DND-41 (cell line): ENCODE measurements around the gene TMEM62.

Experiments
- ATAC-seq: fragments of 200-7000 bp; cut with Tn5 transposase; 3 replicates; pipeline ENCODE4 v1.9.1; 2021; ENCODE audit warnings: low read depth; ENCODE audit not compliant: insufficient read depth
- DNase-seq: peaks from one replicate; pipeline ENCODE4 v3.0.0-alpha.2; 2020
- H2AFZ ChIP-seq: 2 replicates; pipeline ENCODE4 v1.6.0; 2012; ENCODE audit warnings: low read depth, low read length
- H3K27ac ChIP-seq: 2 replicates; pipeline ENCODE4 v1.5.1; 2012; ENCODE audit warnings: low read length, inconsistent platforms
- H3K27me3 ChIP-seq: fragments of 200-600 bp; sonication (generic); 2 replicates; pipeline ENCODE4 v1.6.0; 2012; ENCODE audit warnings: low read length, mild to moderate bottlenecking, inconsistent platforms; ENCODE audit not compliant: insufficient read depth, poor library complexity
- H3K36me3 ChIP-seq: 2 replicates; pipeline ENCODE4 v1.5.1; 2012; ENCODE audit warnings: low read length, inconsistent platforms; ENCODE audit not compliant: insufficient read depth
- H3K4me1 ChIP-seq: 2 replicates; pipeline ENCODE4 v1.5.1; 2012; ENCODE audit warnings: mild to moderate bottlenecking, low read length; ENCODE audit not compliant: insufficient read depth
- H3K4me2 ChIP-seq: 2 replicates; pipeline ENCODE4 v1.6.0; 2012; ENCODE audit warnings: mild to moderate bottlenecking, moderate library complexity, low read length, inconsistent platforms; ENCODE audit not compliant: insufficient read depth
- H3K4me3 ChIP-seq, 2 experiments: fragments of 200-600 bp in 1 of 2; shearing (Covaris generic) in 1 of 2; 2 replicates each; pipeline ENCODE4 v1.5.1; 2012 to 2016; ENCODE audit warnings: inconsistent platforms in 2 of 2, low read length in 2 of 2, mild to moderate bottlenecking in 2 of 2, low read depth in 1 of 2, moderate library complexity in 1 of 2
- H3K79me2 ChIP-seq: 2 replicates; pipeline ENCODE4 v1.6.0; 2012; ENCODE audit warnings: low read length, inconsistent platforms; ENCODE audit not compliant: insufficient read depth
- H3K9ac ChIP-seq: 2 replicates; pipeline ENCODE4 v1.6.0; 2012; ENCODE audit warnings: low read depth, mild to moderate bottlenecking, inconsistent platforms, low read length, moderate library complexity
- H3K9me3 ChIP-seq: 2 replicates; pipeline ENCODE4 v1.5.1; 2012; ENCODE audit warnings: low read length, moderate library complexity, mild to moderate bottlenecking, inconsistent platforms; ENCODE audit not compliant: insufficient read depth, severe bottlenecking
- H4K20me1 ChIP-seq: 2 replicates; pipeline ENCODE4 v1.6.0; 2012; ENCODE audit warnings: low read length; ENCODE audit not compliant: insufficient read depth
- CTCF ChIP-seq: IDR thresholded peaks from 2 replicates; pipeline ENCODE4 v1.5.1; 2012; ENCODE audit warnings: borderline replicate concordance, low read length, moderate library complexity, mild to moderate bottlenecking; ENCODE audit not compliant: poor library complexity, severe bottlenecking; ENCODE audit errors: extremely low read depth
- EZH2 ChIP-seq: IDR thresholded peaks from 3 replicates; pipeline ENCODE4 v1.6.1; 2012; ENCODE audit warnings: borderline replicate concordance, low read depth, mild to moderate bottlenecking, moderate library complexity, low read length, inconsistent platforms; ENCODE audit not compliant: severe bottlenecking

TMEM62 gene

GRCh38 chr15:43199945-43200488 is 66.6 kb downstream of the TMEM62 start:
- H3K4me2 ChIP-seq: no peak overlapping the region
- 0 out of 3 replicates have a peak, but pooled peaks have one; percentile 29 for ATAC-seq
- H3K9me3 ChIP-seq: no peaks in the 10 kb centered on the region

GRCh38 chr15:43204016-43204901 is 70.9 kb downstream of the TMEM62 start:
- no peak overlapping the region for H3K27ac ChIP-seq
- H3K9me3 ChIP-seq: no peaks in the 10 kb centered on the region
- H3K4me1 ChIP-seq: no peaks in the 10 kb centered on the region
- no peak overlapping the region for H2AFZ ChIP-seq
- H3K4me2 ChIP-seq: no peak overlapping the region
- ATAC-seq: peak; percentile 80
- no peaks in the 10 kb centered on the region for H3K79me2 ChIP-seq
- DNase-seq: peak; percentile 49
- H3K36me3 ChIP-seq: no peaks in the 10 kb centered on the region
- H4K20me1 ChIP-seq: no peaks in the 10 kb centered on the region
- H3K4me3 ChIP-seq: no peak overlapping the region
- peaks cover 11% of the 10 kb centered on the region for H3K27me3 ChIP-seq
- no peak overlapping the region for H3K9ac ChIP-seq
- TF ChIP-seq CTCF: peak; percentile 74
- no peak for TF ChIP-seq EZH2

More at GRCh38 chr15:43199945-43200488, 66.6 kb downstream of the TMEM62 start:
- Histone ChIP-seq H3K9ac (no peak overlapping the region), H2AFZ (no peak overlapping the region), H4K20me1 (no peaks in the 10 kb centered on the region), H3K4me1 (no peaks in the 10 kb centered on the region), H3K27me3 (no peaks in the 10 kb centered on the region), H3K36me3 (peaks cover 6% of the 10 kb centered on the region; the same call in 1 of the 2 replicates), H3K27ac (no peak overlapping the region), H3K79me2 (no peaks in the 10 kb centered on the region), H3K4me3 (no peak overlapping the region)
- TF ChIP-seq CTCF: no peak
- no peak for DNase-seq

GRCh38 chr15:43206054-43206453 is 72.7 kb downstream of the TMEM62 start:
- ATAC-seq (no peak), DNase-seq (no peak)
- H4K20me1 ChIP-seq: no peaks in the 10 kb centered on the region
- H3K4me3 ChIP-seq: no peak overlapping the region
- H2AFZ ChIP-seq: no peak overlapping the region
- H3K27ac ChIP-seq: no peak overlapping the region
- no peaks in the 10 kb centered on the region for H3K36me3 ChIP-seq
- no peak overlapping the region for H3K4me2 ChIP-seq
- no peaks in the 10 kb centered on the region for H3K9me3 ChIP-seq
- no peak overlapping the region for H3K9ac ChIP-seq
- no peaks in the 10 kb centered on the region for H3K4me1 ChIP-seq
- H3K79me2 ChIP-seq: no peaks in the 10 kb centered on the region
- peaks cover 11% of the 10 kb centered on the region for H3K27me3 ChIP-seq
- TF ChIP-seq CTCF (no peak), EZH2 (no peak)
